GM21381 (cell line): Measurements from ENCODE around the gene HIPK2.
"Not testable (repeated sequence)": the region's sequence is repeated elsewhere in the genome, so short reads cannot be mapped to it uniquely, and the experiment has no call there.

ENCODE experiments used
- ATAC-seq: cut with Tn5 transposase; IDR thresholded peaks from one replicate; pipeline ENCODE4 v1.9.1; 2021; ENCODE audit warnings: mild to moderate bottlenecking, moderate library complexity; ENCODE audit not compliant: unreplicated experiment

HIPK2 gene

GRCh38 chr7:139635526-139636302 is 142.1 kb downstream of the HIPK2 start:
- ATAC-seq, result no peak

- no peak for ATAC-seq
Observed at GRCh38 chr7:139634087-139634486, 143.7 kb downstream of the HIPK2 start.

- no peak for ATAC-seq
Observed at GRCh38 chr7:139631520-139632031, 146.2 kb downstream of the HIPK2 start.

DNA sequence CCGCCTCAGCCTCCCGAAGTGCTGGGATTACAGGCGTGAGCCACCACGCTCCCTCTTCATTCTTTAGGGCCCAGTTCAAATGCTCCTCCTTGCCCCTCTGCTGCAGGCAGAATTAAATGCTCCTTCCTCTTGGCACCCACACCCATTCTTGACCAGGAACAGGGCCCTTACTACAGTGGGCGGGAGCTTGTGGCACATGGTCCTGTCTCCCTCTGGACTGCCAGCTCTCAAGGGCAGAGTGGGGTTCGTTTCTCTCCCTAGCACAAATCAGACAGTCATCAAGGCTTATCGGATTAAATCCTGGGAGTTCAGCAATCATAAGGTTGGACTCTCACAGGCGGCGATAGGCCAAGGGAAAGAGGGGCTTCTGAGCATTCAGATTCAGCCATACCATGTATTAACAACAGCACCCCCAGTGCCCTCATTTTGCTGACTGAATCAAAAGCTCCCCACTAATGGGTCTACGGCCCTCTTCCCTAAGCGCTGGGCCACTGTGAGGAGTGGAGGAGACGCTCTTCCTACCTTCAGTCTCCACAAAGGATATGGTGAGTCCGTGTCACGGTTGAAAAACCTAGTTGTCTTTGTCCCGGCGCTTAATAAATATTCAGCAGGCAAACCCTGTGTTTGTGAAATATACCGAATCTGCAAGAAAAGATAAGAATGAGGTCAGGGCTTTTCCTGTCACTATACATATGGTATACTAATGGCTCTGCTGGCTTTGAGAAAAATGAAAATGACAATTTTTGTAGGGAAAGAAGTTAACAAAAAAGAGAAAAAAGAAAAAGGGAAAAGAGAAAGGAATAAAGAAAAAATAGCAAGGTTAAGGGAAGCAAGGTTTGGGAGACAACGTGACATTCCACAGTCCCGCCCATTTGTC is 146.9 kb downstream of the HIPK2 start:
- no peak for ATAC-seq

DNA sequence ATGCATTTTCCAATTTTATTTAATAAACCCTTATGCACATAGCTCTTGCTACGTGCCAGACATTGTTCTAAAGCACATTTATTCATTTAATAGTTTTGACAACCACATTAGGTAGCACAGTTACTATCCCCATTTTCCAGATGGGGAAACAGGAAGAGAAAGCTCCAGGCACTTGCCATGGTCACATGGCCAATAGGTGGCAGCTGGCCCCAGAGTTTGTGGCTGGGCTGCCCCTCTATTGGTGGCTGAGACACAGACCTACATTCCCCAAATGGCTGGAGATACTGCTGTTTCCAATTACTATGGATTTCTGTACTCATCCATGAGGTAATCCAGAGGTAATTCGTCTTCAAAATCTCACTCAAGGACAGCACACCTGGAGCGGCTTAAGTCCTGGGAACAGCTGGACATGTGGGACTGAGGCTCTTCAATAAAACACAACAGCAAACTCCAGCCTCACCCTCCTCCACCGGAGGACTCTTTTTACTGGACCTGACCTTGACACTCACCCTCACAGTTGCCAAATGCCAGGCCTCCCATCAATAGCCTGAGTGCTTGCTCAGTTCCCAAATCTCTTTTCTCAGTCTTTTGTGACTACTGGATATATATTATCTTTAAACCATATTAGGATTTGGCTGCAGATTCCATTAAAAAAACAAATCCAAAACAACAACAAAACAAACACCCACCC is 148.3 kb downstream of the HIPK2 start:
- no peak for ATAC-seq

DNA sequence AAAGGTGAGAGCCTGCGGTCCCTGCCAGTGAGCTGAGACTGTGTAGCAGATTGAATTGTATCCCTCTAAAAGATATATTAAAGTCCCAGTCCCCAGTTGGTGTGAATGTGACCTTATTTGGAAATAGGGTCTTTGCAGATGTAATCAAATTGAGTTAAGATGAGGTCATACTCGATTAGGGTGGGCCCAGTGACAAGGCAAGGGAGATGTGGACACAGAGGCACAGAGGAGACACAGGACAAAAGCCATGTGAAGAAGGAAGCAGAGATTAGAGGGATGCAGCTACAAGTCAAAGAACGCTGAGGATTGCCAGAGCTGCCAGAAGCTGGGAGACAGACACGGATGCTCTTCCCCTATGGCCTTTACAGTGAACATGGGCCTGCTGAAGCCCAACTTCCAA is 150.0 kb downstream of the HIPK2 start:
- no peak for ATAC-seq

DNA sequence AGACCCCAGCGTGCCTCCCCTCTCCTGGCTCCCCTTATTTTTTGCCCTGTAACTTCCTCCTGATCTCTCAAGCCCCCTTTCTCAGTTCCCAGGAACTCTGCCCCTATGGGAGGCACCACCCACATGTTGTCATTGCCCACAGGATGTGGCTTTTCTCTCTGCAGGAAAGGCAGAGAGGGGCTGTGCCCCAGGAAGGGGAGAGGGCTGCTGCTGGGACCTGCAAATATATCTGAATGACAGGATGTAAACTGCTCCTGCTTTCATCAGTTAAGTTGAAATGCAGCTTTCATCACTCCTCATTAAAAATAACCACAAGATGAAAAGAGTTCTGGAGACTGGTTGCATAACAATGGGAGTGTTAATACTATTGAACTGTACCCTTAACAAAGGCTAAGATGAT is 151.0 kb downstream of the HIPK2 start:
- no peak for ATAC-seq

GRCh38 chr7:139623518-139623917 is 154.3 kb downstream of the HIPK2 start:
- no peak for ATAC-seq

GRCh38 chr7:139620676-139621344 is 157.0 kb downstream of the HIPK2 start:
- no peak for ATAC-seq

DNA sequence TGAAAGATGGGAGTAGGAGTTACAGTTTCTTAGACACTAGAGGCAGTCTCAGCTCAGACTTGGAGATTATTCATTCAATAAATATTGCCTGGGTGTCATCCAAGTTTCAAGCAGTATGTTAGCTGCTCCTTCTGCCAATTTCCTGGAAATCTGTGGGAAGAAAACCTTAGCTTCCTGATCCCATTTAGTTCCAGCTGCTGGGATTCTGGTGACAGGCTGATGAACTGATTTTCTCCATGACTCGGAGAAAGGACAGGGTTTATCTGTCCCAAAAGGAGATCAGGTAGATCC is 158.5 kb downstream of the HIPK2 start:
- no peak for ATAC-seq

GRCh38 chr7:139618482-139619366 is 159.1 kb downstream of the HIPK2 start:
- ATAC-seq, result no peak

- no peak for ATAC-seq
Observed at GRCh38 chr7:139617074-139617473, 160.7 kb downstream of the HIPK2 start.

- ATAC-seq, result no peak
Observed at GRCh38 chr7:139614886-139615285, 162.9 kb downstream of the HIPK2 start.

DNA sequence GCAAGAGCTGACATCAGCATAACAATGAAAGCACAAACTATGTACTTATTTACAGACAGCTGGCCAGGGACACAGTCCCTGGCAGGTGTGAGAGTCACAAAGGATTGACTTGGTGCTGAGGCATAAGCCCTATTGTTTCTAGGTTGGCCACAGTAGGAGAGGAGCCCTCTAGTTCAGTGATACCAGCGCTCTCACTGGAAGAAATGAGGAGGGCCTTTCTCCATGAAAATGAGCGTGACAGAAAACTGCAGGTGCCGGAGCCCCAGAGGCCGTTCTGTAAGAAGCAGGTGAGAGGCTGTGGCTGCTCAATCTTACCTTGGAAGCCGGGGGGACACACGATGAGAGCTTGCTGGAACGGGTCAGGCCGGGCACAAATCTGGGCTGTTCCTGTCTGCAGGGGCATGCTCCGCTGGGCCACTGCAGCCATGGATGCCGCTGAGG is 163.8 kb downstream of the HIPK2 start:
- ATAC-seq, result no peak

DNA sequence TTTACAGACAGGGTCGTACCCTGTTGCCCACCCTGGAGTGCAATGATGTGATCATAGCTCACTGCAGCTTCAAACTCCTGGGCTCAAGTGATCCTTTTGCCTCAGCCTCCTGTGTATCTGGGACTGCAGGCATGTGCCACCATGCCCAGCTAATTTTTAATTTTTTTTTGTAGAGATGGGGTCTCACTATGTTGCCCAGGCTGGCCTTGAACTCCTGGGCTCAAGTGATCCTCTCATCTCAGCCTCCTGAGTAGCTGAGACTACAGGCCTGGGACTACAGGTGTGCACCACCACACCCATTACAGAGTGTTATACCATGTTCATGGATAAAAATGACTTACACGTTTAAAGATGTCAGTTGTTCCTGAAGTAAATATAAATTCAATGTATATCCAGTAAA is 166.2 kb downstream of the HIPK2 start:
- not testable (repeated sequence) for ATAC-seq

- ATAC-seq, result no peak
Observed at GRCh38 chr7:139610595-139610994, 167.2 kb downstream of the HIPK2 start.

DNA sequence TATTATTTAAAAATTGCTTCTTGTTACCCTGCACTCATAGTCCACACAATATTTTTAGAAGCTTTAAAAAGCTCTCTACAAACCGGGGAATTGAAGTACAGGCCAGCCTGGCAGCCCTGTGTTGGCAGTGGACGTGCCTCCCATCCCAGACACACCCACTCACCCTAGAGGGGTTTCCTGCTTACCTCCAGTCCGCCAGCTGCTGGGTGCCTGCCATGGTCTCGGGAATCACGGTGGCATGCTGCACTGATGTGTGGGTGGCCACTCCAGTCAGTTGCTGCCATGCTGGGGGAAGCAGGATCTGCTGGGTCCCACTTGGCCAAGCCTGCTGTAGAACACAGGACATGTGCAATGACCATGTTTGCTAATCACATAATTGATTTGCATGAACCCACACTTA is 173.9 kb downstream of the HIPK2 start:
- ATAC-seq, result no peak

- ATAC-seq, result no peak
Observed at GRCh38 chr7:139603282-139603681, 174.5 kb downstream of the HIPK2 start.

DNA sequence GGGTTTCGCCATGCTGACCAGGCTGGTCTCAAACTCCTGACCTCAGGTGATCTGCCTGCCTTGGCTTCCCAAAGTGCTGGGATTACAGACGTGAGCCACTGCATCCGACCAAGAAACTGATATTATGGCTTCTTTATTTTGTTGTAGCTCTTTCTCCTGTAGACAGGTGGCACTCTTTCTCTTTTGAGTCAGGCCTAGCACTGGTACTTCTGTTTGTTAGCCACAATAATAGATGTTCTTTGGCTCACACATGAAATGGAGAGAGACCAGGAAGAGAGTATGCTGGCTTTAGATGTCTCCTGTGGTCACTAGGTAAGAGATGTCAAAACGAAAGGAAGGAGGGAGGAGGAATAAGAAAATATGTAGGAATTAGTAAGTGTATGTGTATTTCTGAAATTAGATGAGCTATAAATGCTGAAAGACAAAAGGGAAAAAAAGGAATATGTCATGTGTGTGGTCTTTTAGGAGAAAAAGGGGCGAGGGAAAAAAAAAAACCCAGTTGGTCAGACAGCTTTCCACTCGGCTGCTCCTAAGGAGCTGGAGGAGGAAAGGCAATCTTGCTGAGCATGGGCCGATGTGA is 175.6 kb downstream of the HIPK2 start:
- ATAC-seq, result no peak

GRCh38 chr7:139601176-139601575 is 176.6 kb downstream of the HIPK2 start:
- ATAC-seq, result no peak
